ENCODE results near the gene TTLL5. TPM values are rescaled to one million over a fixed set of nuclear protein-coding genes. Genes with fewer than 3 reads are reported as not detected.

Gene TTLL5
- total and polyA plus RNA-seq, 10 of the 15 experiments (the other 5 are each of a cell fraction or from before 2014, with no cell fraction given) = 3.2 to 25.9 (median 13.8) TPM

- TF ChIP-seq FOS (IDR thresholded peaks at IDR 0.05; ENCODE audit: borderline replicate concordance, extremely low read depth, insufficient read length) = no peak
- no peak for TF ChIP-seq CHD2 (IDR thresholded peaks at IDR 0.05; ENCODE audit: borderline replicate concordance, low read depth, low read length)
Measured at GRCh38 chr14:75946785-75947184, 285.7 kb downstream of the TTLL5 start (continued).

- BruUV-seq (replicated peaks) = no TSS peak
- in situ Hi-C loops (cut with MboI) = no loop called here
- Histone ChIP-seq H3K4me2 (ENCODE audit: control insufficient read depth, insufficient read depth) (no peak overlapping the region), H3K4me3 (no peak overlapping the region), H3K27ac (ENCODE audit: control insufficient read depth, insufficient read depth) (no peak overlapping the region), H2AFZ (ENCODE audit: control insufficient read depth, low read depth, low read length) (no peak overlapping the region), H3K36me3 (ENCODE audit: control insufficient read depth in 2 of 2, insufficient read depth in 2 of 2, low read length in 1 of 2) (no peaks in the 10 kb centered on the region), H3K9ac (ENCODE audit: control insufficient read depth, insufficient read depth, low read length) (no peak overlapping the region), H3K79me2 (ENCODE audit: control insufficient read depth, insufficient read depth, low read length) (no peaks in the 10 kb centered on the region), H3K4me1 (ENCODE audit: control insufficient read depth, insufficient read depth, low read length) (no peaks in the 10 kb centered on the region), H4K20me1 (ENCODE audit: control insufficient read depth, insufficient read depth) (no peaks in the 10 kb centered on the region), H3K27me3 (replicated peaks in 1 of 2; ENCODE audit: control insufficient read depth in 2 of 2, insufficient read depth in 2 of 2, low read length in 1 of 2) (no peaks in the 10 kb centered on the region), H3K9me3 (replicated peaks; ENCODE audit: control insufficient read depth, insufficient read depth, low read length) (no peaks in the 10 kb centered on the region)
- FAIRE-seq = no peak
- DNase-seq (ENCODE audit: low read depth, low spot score) = no peak
- 77% methylated on average over 3 of the region's 3 CpGs for WGBS (ENCODE audit: insufficient coverage, insufficient replicate concordance, low lambda C conversion rate, missing lambda C conversion rate)
- CTCF ChIA-PET = no interaction called here
- RAD21 ChIA-PET (ENCODE audit: unreplicated experiment) = no interaction called here
- TF ChIP-seq IKZF1 (conservative IDR thresholded peaks at IDR 0.05) = no peak
- TF ChIP-seq REST (IDR thresholded peaks at IDR 0.05; ENCODE audit: low read depth, low read length) = no peak
- TF ChIP-seq E2F8 (IDR thresholded peaks at IDR 0.05; ENCODE audit: low read depth, partially characterized antibody) = no peak
- TF ChIP-seq SRF (IDR thresholded peaks at IDR 0.05; ENCODE audit: low read depth in 2 of 2, low read length in 2 of 2) = no peak
- TF ChIP-seq CHD1 (IDR thresholded peaks at IDR 0.05; ENCODE audit: low read depth, low read length) = no peak
- intact Hi-C loops (cut with micrococcal nuclease; ENCODE audit: unreplicated experiment) = no loop called here
- SMC1A ChIA-PET (ENCODE audit: uncharacterized antibody, unreplicated experiment) = no interaction called here
- no peak for ATAC-seq
- POLR2A ChIA-PET = interaction anchor here (0.6 kb wide), 1 partner anchor 1704 kb away, joined by 3 read pairs; no protein-coding TSS in a partner anchor
Measured at GRCh38 chr14:75952489-75952888, 291.4 kb downstream of the TTLL5 start.
